Measurements from ENCODE around the gene STOML1.

- TF ChIP-seq POLR2AphosphoS5 (IDR thresholded peaks at IDR 0.05; ENCODE audit: borderline replicate concordance, low read depth, low read length) = no peak
- TF ChIP-seq EZH2 (IDR thresholded peaks at IDR 0.05) = no peak
- TF ChIP-seq FOXP2 (optimal IDR thresholded peaks at IDR 0.05; ENCODE audit: control extremely low read depth, extremely low read length, insufficient read depth) = no peak
Measured at GRCh38 chr15:73965094-73965757, 26.9 kb downstream of the STOML1 start.

Data from SK-N-MC (cell line).